Measurements from ENCODE around the gene SLC16A1.
A peak's percentile ranks its signal among the peaks of the same experiment; 100 is the strongest.

The SLC16A1 gene, protein sequence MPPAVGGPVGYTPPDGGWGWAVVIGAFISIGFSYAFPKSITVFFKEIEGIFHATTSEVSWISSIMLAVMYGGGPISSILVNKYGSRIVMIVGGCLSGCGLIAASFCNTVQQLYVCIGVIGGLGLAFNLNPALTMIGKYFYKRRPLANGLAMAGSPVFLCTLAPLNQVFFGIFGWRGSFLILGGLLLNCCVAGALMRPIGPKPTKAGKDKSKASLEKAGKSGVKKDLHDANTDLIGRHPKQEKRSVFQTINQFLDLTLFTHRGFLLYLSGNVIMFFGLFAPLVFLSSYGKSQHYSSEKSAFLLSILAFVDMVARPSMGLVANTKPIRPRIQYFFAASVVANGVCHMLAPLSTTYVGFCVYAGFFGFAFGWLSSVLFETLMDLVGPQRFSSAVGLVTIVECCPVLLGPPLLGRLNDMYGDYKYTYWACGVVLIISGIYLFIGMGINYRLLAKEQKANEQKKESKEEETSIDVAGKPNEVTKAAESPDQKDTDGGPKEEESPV

DNA sequence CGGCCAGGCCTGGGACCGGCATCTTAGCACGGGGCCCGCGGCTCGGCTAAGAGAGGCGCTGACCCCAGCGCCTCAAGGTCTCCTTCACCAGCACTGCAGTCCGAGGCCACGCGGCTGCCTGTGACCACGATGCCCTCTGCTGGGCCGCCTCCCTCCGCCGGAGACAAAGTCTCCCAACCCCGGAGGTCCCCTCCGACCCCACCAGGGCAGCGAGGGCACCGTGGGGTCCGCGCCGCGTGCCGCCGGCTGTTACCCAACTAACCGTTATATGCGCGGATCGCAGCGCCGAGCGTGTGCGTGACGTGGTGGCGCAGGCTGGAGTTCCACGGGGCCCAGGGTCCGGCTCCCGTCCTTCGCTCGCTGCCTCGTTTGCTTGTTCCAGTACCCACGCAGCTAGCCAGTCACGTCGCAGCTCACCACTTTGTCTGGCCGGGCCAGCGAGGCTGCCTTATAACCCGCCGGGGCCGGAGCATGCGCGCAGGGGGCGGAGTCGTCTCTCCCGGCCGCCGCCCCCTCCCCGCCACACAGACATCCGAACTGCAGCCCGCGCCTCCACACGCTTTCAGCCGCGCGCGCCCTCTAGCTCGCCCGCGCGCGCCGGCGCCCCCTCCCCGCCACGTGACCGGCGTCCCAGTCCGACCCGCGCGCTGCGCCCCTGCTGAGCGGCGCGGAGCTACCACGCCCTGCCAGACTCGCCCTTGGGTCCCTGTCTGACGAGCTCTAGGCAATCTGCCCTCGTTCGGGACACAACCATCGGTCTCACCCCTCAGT lies at the start of gene SLC16A1:
Gene SLC16A1, minus strand, starts transcription at position 424 of the 771 bp plus-strand sequence. CDS start 26,888 bp downstream, outside the sequence.
- no peaks in the 10 kb centered on the region for H3K9me2 ChIP-seq (replicated peaks; ENCODE audit: insufficient read depth, low read length)
- H3K79me2 ChIP-seq (ENCODE audit: insufficient read depth, low read length) = peaks cover 94% of the 10 kb centered on the region
- H3K9ac ChIP-seq (ENCODE audit: low read length) = peak within 1 kb of the TSS; percentile 92
- 0 out of 2 replicates have a peak, but pooled peaks cover 11% of the 10 kb centered on the region for H3F3A ChIP-seq (ENCODE audit: insufficient read depth)
- H3K4me3 ChIP-seq (ENCODE audit: insufficient read depth, low read length, poor library complexity, severe bottlenecking) = peak within 1 kb of the TSS; percentile 66
- H4K20me1 ChIP-seq (ENCODE audit: low read depth, low read length) = peaks cover 12% of the 10 kb centered on the region; the same call in 1 of the 2 replicates
- H3K27ac ChIP-seq (ENCODE audit: low read depth, low read length) = peak within 1 kb of the TSS; percentile 75
- no peaks in the 10 kb centered on the region for H3K27me3 ChIP-seq (ENCODE audit: low read length)
- peaks cover 13% of the 10 kb centered on the region for H3K36me3 ChIP-seq (ENCODE audit: low read length)
- H3K9me3 ChIP-seq (ENCODE audit: insufficient read depth, low read length) = no peaks in the 10 kb centered on the region
- H2AFZ ChIP-seq (ENCODE audit: low read depth, low read length, severe bottlenecking) = peak within 1 kb of the TSS; percentile 54
- H3K4me2 ChIP-seq (ENCODE audit: low read depth, low read length, poor library complexity, severe bottlenecking) = peak within 1 kb of the TSS; percentile 99
- TF ChIP-seq, protein P1, sequence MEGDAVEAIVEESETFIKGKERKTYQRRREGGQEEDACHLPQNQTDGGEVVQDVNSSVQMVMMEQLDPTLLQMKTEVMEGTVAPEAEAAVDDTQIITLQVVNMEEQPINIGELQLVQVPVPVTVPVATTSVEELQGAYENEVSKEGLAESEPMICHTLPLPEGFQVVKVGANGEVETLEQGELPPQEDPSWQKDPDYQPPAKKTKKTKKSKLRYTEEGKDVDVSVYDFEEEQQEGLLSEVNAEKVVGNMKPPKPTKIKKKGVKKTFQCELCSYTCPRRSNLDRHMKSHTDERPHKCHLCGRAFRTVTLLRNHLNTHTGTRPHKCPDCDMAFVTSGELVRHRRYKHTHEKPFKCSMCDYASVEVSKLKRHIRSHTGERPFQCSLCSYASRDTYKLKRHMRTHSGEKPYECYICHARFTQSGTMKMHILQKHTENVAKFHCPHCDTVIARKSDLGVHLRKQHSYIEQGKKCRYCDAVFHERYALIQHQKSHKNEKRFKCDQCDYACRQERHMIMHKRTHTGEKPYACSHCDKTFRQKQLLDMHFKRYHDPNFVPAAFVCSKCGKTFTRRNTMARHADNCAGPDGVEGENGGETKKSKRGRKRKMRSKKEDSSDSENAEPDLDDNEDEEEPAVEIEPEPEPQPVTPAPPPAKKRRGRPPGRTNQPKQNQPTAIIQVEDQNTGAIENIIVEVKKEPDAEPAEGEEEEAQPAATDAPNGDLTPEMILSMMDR (IDR thresholded peaks at IDR 0.05; ENCODE audit: insufficient read depth, low read length, poor library complexity, severe bottlenecking) = no peak
- TF ChIP-seq EZH2phosphoT487 (conservative IDR thresholded peaks at IDR 0.05; ENCODE audit: low read length) = no peak

DNA sequence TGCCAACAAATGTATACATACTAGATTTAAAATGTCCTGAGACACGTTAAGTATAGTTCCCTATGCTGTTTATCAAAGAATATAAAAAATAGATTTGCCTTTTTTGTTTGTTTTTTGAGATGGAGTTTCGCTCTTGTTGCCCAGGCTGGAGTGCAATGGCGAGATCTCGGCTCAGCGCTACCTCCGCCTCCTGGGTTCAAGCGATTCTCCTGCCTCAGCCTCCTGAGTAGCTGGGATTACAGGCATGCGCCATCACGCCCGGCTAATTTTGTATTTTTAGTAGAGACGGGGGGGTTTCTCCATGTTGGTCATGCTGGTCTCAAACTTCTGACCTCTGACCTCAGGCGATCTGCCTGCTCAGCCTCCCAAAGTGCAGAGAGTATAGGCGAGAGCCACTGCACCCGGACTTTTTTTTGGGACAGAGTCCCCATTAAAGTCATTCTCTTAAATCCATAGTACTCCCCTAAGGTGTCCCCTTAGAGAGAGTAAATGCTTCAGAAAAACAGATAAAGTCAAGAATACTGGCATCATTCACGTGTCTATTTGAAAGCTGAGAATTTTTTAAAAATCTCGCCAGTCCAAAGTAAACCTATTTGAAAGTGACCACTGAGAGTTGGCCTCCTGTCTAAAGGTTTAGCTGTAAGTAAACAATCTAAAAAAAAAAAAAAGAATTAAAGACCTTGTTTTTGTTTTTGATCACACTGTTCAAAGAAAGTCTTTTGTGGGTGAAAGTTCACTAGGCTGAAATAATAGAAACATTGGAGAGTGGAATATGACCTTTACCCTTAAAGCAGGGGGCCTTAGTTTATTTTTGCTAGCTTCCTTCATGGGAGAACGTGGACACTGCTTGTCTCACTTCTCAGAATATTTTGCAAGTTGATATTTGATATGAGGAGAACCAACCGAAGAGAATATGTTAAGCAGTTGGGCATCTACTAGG lies 48.0 kb upstream of the SLC16A1 start:
- H4K20me1 ChIP-seq (ENCODE audit: low read depth, low read length) = no peaks in the 10 kb centered on the region
- no peaks in the 10 kb centered on the region for H3K9me2 ChIP-seq (replicated peaks; ENCODE audit: insufficient read depth, low read length)
- no peaks in the 10 kb centered on the region for H3K9me3 ChIP-seq (ENCODE audit: insufficient read depth, low read length)
- no peaks in the 10 kb centered on the region for H3K36me3 ChIP-seq (ENCODE audit: low read length)
- no peaks in the 10 kb centered on the region for H3K27me3 ChIP-seq (ENCODE audit: low read length)
- no peak overlapping the region for H3K4me3 ChIP-seq (ENCODE audit: insufficient read depth, low read length, poor library complexity, severe bottlenecking)
- H2AFZ ChIP-seq (ENCODE audit: low read depth, low read length, severe bottlenecking) = no peak overlapping the region
- no peaks in the 10 kb centered on the region for H3K79me2 ChIP-seq (ENCODE audit: insufficient read depth, low read length)
- no peak overlapping the region for H3K27ac ChIP-seq (ENCODE audit: low read depth, low read length)
- TF ChIP-seq, protein P1 (IDR thresholded peaks at IDR 0.05; ENCODE audit: insufficient read depth, low read length, poor library complexity, severe bottlenecking) = no peak
- no peak for TF ChIP-seq EZH2phosphoT487 (conservative IDR thresholded peaks at IDR 0.05; ENCODE audit: low read length)
- H3F3A ChIP-seq (ENCODE audit: insufficient read depth) = no peaks in the 10 kb centered on the region
- H3K4me2 ChIP-seq (ENCODE audit: low read depth, low read length, poor library complexity, severe bottlenecking) = no peak overlapping the region
- no peak overlapping the region for H3K9ac ChIP-seq (ENCODE audit: low read length)

DNA sequence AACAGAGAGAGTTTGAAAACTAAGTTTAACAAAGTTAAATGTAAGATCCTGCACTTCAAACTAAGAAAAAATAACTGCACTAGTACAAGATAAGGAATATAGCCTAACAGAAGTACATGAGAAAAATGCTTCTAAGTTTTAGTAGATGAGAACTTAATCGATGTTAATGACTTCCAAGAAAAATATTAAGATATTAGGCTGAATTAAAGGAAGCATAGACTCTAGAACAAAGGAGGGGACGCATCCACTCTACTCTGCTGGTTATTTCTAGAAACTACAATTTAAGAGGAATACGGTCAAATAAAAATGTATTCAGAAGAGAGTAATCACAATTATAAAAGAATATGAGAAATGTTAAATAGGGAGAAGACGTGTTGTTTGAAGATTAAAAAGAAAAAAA lies 46.3 kb upstream of the SLC16A1 start:
- TF ChIP-seq, protein P1 (IDR thresholded peaks at IDR 0.05; ENCODE audit: insufficient read depth, low read length, poor library complexity, severe bottlenecking) = no peak
- TF ChIP-seq EZH2phosphoT487 (conservative IDR thresholded peaks at IDR 0.05; ENCODE audit: low read length) = no peak
- Histone ChIP-seq H3K9me2 (replicated peaks; ENCODE audit: insufficient read depth, low read length) (no peaks in the 10 kb centered on the region), H4K20me1 (ENCODE audit: low read depth, low read length) (no peaks in the 10 kb centered on the region), H3K79me2 (ENCODE audit: insufficient read depth, low read length) (no peaks in the 10 kb centered on the region), H3K4me3 (ENCODE audit: insufficient read depth, low read length, poor library complexity, severe bottlenecking) (no peak overlapping the region), H3K9ac (ENCODE audit: low read length) (no peak overlapping the region), H3K4me2 (ENCODE audit: low read depth, low read length, poor library complexity, severe bottlenecking) (no peak overlapping the region), H2AFZ (ENCODE audit: low read depth, low read length, severe bottlenecking) (no peak overlapping the region), H3F3A (ENCODE audit: insufficient read depth) (no peaks in the 10 kb centered on the region), H3K27me3 (ENCODE audit: low read length) (no peaks in the 10 kb centered on the region), H3K36me3 (ENCODE audit: low read length) (no peaks in the 10 kb centered on the region), H3K27ac (ENCODE audit: low read depth, low read length) (no peak overlapping the region), H3K9me3 (ENCODE audit: insufficient read depth, low read length) (no peaks in the 10 kb centered on the region)
